Activated T-helper 1 cell treated with anti-CD3 and anti-CD28 coated beads, Interleukin-2, amount 50 U/mL, for 16 hours (primary cell): ENCODE results near the gene DDX55.

Experiments used
- DNase-seq, 2 donors: peaks; one replicate each; pipeline ENCODE4 v3.0.0-alpha.2; 2020; ENCODE audit warnings: low read depth in 1 of 2, low spot score in 1 of 2

The DDX55 gene

GRCh38 chr12:123614110-123614509 is 12.2 kb downstream of the DDX55 start:
- no peak for DNase-seq

GRCh38 chr12:123614531-123614930 is 12.6 kb downstream of the DDX55 start:
- no peak for DNase-seq

- DNase-seq: no peak
These were observed 15.2 kb downstream of the DDX55 start for GRCh38 chr12:123617144-123617543.

- DNase-seq: no peak
These were observed 15.7 kb downstream of the DDX55 start for GRCh38 chr12:123617580-123617979.

GRCh38 chr12:123621101-123621500 is 19.2 kb downstream of the DDX55 start:
- DNase-seq: no peak

GRCh38 chr12:123621619-123622530 is 20.0 kb downstream of the DDX55 start:
- DNase-seq: no peak

GRCh38 chr12:123633379-123634141 is 31.7 kb downstream of the DDX55 start, which contains the start of the genes EIF2B1 and GTF2H3:
Gene EIF2B1, minus strand, starts transcription at chr12:123633686. Its CDS starts 129 bp downstream, at chr12:123633557.
Gene GTF2H3, plus strand, starts transcription at chr12:123633829. Its CDS starts 31 bp downstream, at chr12:123633860.
- DNase-seq: peak; percentile 95 to 96

GRCh38 chr12:123634142-123634561 is 32.3 kb downstream of the DDX55 start:
- no peak for DNase-seq

- DNase-seq: no peak
These were observed 42.0 kb downstream of the DDX55 start for GRCh38 chr12:123643911-123644310.

GRCh38 chr12:123645380-123645779 is 43.5 kb downstream of the DDX55 start:
- DNase-seq: no peak

GRCh38 chr12:123645878-123646277 is 44.0 kb downstream of the DDX55 start:
- no peak for DNase-seq

GRCh38 chr12:123648401-123648800 is 46.5 kb downstream of the DDX55 start:
- DNase-seq: no peak

- no peak for DNase-seq
These were observed 52.3 kb downstream of the DDX55 start for GRCh38 chr12:123654129-123654701.

- DNase-seq: no peak
These were observed 53.5 kb downstream of the DDX55 start for GRCh38 chr12:123655420-123655819.

GRCh38 chr12:123656392-123656791 is 54.5 kb downstream of the DDX55 start:
- no peak for DNase-seq

GRCh38 chr12:123657211-123657610 is 55.3 kb downstream of the DDX55 start:
- no peak for DNase-seq

GRCh38 chr12:123659996-123660727 is 58.3 kb downstream of the DDX55 start:
- no peak for DNase-seq

GRCh38 chr12:123667771-123668170 is 65.9 kb downstream of the DDX55 start:
- no peak for DNase-seq
